Inflammatory macrophage (primary cell): ENCODE results near the gene PTDSS2.

Source experiments
- DNase-seq, 2 donors: peaks; one replicate each; pipeline ENCODE4 v3.0.0-alpha.2; 2020 to 2022

Gene PTDSS2

DNA sequence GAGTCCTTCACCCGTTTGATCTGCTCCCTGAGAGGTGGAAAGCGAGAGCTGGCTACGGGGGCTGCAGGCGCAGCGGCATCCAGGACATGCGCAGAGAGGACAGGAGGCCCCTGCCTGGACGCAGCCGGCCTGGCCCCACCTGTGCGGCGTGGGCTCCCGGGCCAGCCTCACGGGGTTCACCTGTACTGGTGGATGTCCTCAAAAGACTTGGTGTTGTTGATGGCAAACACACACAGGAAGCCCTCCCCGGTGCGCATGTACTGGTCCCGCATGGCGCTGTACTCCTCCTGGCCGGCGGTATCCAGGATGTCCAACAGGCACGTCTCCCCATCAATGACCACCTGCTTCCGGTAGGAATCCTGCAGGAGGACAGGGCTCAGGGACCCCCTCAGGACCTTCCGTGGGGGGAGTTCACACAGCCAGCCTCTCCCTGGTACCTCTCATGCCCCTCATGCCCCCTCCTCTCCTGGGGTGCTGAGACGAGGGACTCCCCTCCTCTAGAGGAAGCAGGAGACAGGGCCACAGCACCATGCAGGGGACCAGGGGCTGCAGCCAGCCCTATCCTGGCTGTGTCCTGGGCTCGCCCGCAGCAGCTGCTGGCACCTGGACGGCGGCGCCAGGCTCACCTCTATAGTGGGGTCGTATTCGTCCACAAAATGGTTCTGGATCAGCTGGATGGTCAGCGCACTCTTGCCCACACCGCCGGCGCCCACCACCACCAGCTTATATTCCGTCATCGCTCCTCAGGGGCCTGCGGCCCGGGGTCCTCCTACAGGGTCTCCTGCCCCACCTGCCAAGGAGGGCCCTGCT, 83.7 kb downstream of the PTDSS2 start:
- DNase-seq, result no peak

DNA sequence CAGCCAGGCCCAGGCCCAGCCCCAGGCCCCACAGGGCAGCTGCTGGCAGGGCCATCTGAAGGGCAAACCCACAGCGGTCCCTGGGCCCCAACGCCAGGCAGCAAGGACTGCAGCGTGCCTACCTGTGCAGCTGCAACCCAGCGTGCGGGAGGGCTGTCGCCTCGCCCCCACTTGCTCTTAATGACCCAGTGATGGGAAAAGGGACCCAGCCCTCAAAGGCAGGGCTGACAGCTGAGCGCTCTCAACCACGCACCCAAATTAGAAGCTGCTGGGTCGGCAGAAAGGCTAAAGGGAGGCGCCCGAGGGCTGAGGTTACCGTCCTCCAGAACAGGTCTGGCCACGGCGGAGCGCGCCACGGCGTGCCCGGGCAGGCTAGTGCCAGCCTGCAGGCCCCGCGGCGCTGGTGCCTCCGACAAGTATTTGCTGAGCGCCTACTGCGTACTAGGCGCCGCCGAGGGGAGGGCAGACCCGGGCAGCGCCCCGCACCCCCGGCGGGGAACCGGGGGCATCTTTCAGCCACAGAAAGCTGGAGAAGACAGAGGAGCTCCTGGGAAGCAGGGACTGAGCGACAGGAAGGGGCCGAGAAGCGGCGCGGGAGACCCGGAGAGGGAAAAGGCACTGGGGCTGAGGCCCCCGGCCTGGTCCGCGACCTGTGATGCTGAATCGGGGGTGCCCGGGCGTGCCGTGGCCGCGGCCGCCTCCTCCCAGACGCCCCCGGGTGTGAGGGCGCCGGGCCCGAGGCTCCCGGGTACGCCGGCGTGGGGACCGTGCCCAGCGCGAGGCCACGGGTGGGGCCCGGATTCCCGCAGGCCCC, 84.5 kb downstream of the PTDSS2 start:
- DNase-seq, result peak in 1 of 2 donors; percentile 14

DNA sequence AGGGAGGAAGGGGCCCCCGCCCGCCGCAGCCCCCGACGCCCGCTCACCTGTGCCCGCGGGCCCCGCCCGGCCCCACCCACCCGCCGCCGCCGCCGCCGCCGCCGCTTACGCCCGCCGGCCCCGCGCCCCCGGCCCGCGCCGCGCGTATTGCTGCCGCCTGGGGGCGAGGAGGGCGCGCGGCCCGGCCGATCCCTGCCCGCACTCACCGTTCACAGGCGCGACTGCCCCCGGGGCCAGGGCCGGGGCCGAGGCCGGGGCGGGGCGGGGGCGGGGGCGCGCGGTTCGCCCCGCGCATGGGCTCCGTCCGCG, 85.1 kb downstream of the PTDSS2 start:
- DNase-seq, result no peak

DNA sequence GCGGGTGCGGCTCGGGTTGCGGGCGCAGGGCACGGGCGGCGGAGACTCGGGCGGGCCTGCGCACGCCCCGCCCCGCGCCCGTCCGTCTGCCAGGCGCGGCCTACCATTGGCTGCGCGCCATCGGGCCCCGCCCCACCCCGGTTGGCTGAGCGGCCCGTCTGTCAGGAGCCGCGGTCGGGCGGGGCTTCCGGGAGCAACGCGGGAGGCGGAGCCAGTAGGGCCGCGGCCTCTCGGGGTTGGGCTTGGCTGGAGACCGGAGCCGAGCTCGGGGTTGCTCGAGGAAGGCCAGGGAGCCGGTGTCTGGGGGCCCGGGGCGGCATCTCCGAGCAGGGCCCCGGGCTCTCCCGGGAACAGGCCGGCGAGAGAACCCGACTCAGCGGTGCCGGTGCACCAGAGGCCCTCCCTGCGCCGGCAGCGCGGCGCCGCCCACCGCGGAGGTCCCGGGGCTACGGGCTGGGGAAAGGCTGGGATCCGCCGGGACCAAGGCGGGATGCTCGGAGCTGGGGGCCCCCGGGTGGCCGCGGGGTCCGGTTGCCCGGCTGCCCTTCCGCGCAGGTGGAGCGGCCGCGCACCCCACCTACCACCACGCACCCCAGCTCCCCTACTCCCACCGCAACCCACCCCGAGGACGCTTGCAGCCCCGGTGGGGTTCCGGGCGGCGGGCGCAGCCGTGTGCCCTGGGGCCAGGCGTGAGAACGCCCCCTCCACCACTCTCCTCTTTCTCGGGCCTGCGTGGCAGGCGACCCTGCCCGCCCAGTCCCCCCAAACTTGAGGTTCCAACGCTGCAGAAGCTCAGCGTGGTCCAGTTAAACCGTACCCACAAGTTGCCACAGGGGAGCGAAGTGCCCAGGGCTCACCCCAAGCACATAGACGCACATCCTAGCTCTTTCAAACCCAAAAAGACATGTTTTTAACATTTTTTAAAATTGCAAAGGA, 85.7 kb downstream of the PTDSS2 start, which contains the start of gene HRAS:
TSS of gene HRAS (minus strand) at position 58 of the 936 bp plus-strand sequence.
- DNase-seq, result peak; percentile 96 to 97

DNA sequence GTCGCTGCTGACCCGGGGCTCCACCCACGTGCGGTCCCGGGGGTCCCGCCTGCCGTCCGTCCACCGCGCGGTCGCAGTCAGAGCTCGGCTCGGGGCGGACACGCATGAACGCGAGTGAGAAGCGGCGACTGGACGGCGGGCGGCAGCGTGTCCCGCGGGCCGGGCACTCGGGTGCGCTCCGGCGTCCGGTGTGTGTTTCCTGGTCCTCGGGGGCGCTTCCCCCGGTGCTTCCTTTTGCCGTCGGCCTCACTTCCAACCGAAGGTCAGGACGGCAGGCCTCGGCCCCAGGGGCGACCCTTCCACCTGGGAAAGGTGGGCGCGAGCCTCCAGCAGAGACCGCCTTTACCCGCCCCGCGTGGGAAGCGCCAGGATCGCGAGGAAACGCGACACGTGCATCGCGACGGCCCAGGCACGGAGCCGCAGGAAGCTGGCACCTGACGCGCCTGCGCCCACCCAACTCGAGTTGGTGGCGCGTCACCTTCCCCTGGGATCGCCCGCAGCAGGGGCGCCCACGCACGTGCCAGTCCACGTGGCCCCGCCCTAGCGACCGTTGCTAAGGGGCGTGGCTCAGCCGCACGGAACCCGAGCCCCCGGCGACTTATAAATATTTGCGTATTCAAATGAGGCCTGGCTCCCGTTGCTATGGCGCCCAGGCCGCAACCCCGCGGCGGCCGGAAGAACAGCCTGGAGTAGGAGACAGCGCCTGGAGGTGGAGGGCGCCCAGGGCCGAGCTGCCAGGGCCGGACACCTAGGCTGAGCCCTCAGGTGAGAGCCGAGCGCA, 87.0 kb downstream of the PTDSS2 start, which contains the start of gene LRRC56:
TSS of gene LRRC56 (plus strand) at position 687 of the 781 bp plus-strand sequence. CDS start 3,158 bp downstream, outside the sequence.
- peak; percentile 82 for DNase-seq

DNA sequence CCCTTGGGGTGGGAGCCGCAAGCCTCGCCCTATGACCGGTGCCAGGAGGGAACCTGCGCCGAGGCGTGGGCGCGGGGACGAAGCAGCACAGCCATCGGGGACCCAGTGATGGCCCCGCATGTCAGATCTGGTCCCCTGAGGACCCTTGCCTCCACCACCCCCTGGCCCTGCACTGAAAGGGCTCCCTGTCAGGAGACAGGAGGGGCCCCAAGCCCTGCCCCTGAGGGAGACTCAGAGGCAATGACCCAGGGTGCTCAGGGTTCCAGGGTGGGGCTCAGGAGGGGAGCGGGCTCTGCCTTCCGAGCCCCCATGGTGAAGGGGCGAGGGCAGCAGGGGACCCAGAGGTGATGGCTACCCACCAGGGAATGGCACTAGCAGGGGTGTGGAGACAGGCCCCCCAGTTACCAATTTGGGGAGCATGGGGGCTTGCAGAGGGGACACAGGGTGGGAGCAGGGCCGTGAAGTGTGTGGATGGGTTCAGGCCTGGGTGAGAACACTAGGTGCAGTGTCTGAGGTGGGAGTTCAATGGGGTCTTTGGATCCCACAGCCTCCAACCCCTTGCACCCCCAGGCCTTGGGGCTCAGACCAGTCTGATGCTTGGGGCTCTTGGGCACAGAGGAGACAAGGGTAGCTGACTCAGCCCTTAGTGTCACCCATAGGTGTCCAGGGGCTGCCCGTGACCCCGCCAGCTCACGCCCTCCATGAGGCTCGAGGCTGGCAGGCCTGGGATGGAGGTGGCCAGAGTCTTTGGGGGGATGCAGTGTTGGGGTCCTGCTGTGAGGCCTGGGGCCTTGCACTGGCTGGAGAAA, 87.7 kb downstream of the PTDSS2 start:
- no peak for DNase-seq

DNA sequence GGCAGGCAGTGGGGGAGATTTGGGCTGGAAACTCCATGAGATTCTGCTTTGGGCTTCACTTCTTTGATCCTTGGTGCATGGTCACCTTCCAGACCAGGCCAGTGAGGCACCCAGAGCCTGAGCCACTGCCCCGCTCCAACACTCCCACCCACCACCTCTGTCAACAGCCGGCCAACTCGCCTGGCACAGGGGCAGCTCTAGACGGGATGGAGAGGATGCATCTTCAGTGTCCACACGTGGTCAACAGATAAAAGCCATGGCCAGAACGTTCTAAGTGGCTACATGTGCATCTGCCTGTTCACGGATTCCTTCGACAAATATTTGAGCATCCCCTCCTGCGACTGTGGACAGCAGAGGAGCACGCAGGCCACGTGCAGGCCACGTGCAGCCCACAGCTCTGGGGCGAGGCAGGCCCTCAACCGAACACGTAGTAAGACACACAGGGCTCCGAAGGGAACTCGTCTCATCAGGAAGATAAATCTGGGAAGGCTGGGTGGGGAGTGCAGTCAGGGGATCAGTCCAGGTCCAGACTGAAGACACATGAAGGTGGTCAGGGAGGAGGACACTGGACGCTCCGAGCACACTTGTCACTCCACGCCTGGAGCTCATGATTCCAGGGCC, 88.5 kb downstream of the PTDSS2 start:
- no peak for DNase-seq

DNA sequence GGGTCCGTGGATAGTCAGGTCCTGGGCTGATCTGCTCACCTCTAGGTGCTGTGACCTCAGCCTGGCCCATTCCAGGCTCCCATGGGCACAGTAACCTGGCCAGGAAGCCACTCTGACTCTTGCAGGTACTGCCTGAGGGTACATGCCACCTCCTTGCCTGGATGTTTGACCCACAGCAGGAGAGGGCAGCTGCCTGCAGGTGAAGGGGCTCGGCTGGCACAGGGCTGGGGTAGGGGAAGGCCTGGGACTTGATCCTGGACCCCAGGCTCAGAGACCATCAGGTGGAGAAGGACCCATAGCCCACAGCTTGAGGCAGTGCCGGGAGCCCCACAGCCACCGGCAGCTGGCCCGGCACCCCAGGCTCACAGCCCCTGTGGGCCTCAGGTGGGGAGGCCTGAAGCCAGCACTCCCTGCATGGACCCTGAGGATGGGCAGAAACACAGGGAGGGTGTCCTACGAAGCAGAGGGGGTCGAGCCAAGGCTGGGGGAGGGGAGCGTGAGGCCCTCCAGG, 89.9 kb downstream of the PTDSS2 start:
- DNase-seq, result no peak
